Duodenal mucosa (tissue), 2 donors: ENCODE data around the gene IQCF5.

Source experiments
- H3K27ac ChIP-seq: one replicate; pipeline ENCODE4 v1.7.0; 2013; ENCODE audit warnings: low read depth, low read length
- H3K27me3 ChIP-seq, 2 donors: one replicate each; pipeline ENCODE4 v1.7.0; 2013; ENCODE audit warnings: low read length in 2 of 2, control low read depth in 1 of 2; ENCODE audit not compliant: insufficient read depth in 2 of 2, control insufficient read depth in 1 of 2
- H3K36me3 ChIP-seq, 2 donors: one replicate each; pipeline ENCODE4 v1.7.0; 2013; ENCODE audit warnings: low read length in 2 of 2, control low read depth in 1 of 2; ENCODE audit not compliant: insufficient read depth in 2 of 2, control insufficient read depth in 1 of 2
- H3K4me1 ChIP-seq, 2 donors: one replicate each; pipeline ENCODE4 v1.7.0; 2013; ENCODE audit warnings: low read length in 2 of 2, control low read depth in 1 of 2; ENCODE audit not compliant: insufficient read depth in 2 of 2, control insufficient read depth in 1 of 2
- H3K4me3 ChIP-seq, 2 donors: one replicate each; pipeline ENCODE4 v1.7.0; 2013; ENCODE audit warnings: low read length in 2 of 2, low read depth in 1 of 2
- H3K9ac ChIP-seq, 2 donors: one replicate each; pipeline ENCODE4 v1.7.0; 2013; ENCODE audit warnings: low read length in 2 of 2, low read depth in 1 of 2
- H3K9me3 ChIP-seq, 2 donors: one replicate each; pipeline ENCODE4 v1.7.0; 2013; ENCODE audit warnings: low read length in 2 of 2, control low read depth in 1 of 2; ENCODE audit not compliant: control insufficient read depth in 1 of 2

The IQCF5 gene

DNA sequence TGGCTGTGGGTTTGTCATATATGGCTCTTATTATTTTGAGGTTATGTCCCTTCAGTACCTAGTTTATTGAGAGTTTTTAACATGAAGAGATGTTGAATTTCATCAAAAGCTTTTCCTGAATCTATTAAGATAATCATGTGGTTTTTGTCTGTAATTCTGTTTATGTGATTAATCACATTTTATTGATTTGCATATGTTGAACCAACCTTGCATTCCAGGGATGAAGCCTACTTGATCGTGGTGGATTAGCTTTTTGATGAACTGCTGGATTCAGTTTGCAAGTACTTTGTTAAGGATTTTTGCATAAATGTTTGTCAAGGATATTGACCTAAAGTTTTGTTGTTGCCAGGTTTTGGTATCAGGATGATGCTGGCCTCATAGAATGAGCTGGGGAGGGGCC is 47.1 kb downstream of the IQCF5 start:
- Histone ChIP-seq H3K4me3 (no peak overlapping the region), H3K4me1 (no peaks in the 10 kb centered on the region), H3K9me3 (peaks cover 0 to 6% of the 10 kb centered on the region in 2 donors), H3K27me3 (no peaks in the 10 kb centered on the region), H3K27ac (no peak overlapping the region), H3K9ac (no peak overlapping the region), H3K36me3 (no peaks in the 10 kb centered on the region)
